Renal pelvis (tissue), 4 donors: ENCODE data around the gene KCNMB2. TPM values are rescaled to one million over a fixed set of nuclear protein-coding genes. Genes with fewer than 3 reads are reported as not detected.
A peak's percentile ranks its signal among the peaks of the same experiment; 100 is the strongest.

Source experiments
- DNase-seq: peaks from one replicate; pipeline ENCODE4 v3.0.0-alpha.2; 2013
- polyA plus RNA-seq, 3 donors: library from polyadenylated mRNA; unstranded; fragments of 120-200 nt; gene quantifications; one replicate each; pipeline ENCODE4 v1.2.1, GENCODE V29; 2013; ENCODE audit not compliant: insufficient read length in 3 of 3

KCNMB2 gene
- polyA plus RNA-seq, 3 donors = 22.3 to 24.1 (median 23.4) TPM

GRCh38 chr3:178631950-178632349 is 95.7 kb downstream of the KCNMB2 start:
- no peak for DNase-seq

- DNase-seq = no peak
These were observed 98.7 kb downstream of the KCNMB2 start for GRCh38 chr3:178634975-178635374.

GRCh38 chr3:178637802-178638201 is 101.6 kb downstream of the KCNMB2 start:
- DNase-seq = no peak

- DNase-seq = no peak
These were observed 109.3 kb downstream of the KCNMB2 start for GRCh38 chr3:178645503-178645902.

- no peak for DNase-seq
These were observed 110.1 kb downstream of the KCNMB2 start for GRCh38 chr3:178646186-178646862.

- no peak for DNase-seq
These were observed 119.3 kb downstream of the KCNMB2 start for GRCh38 chr3:178655488-178655887.

- no peak for DNase-seq
These were observed 122.6 kb downstream of the KCNMB2 start for GRCh38 chr3:178658694-178659325.

- no peak for DNase-seq
These were observed 127.1 kb downstream of the KCNMB2 start for GRCh38 chr3:178663201-178663934.

GRCh38 chr3:178665747-178666146 is 129.5 kb downstream of the KCNMB2 start:
- DNase-seq = no peak

- DNase-seq = peak; percentile 20
These were observed 132.9 kb downstream of the KCNMB2 start for GRCh38 chr3:178669022-178669601.

GRCh38 chr3:178669758-178670157 is 133.5 kb downstream of the KCNMB2 start:
- DNase-seq = no peak

GRCh38 chr3:178671377-178671776 is 135.1 kb downstream of the KCNMB2 start:
- no peak for DNase-seq

- no peak for DNase-seq
These were observed 135.6 kb downstream of the KCNMB2 start for GRCh38 chr3:178671791-178672190.

- no peak for DNase-seq
These were observed 136.0 kb downstream of the KCNMB2 start for GRCh38 chr3:178672275-178672674.

GRCh38 chr3:178673529-178673928 is 137.3 kb downstream of the KCNMB2 start:
- no peak for DNase-seq

GRCh38 chr3:178676077-178676476 is 139.8 kb downstream of the KCNMB2 start:
- no peak for DNase-seq

- no peak for DNase-seq
These were observed 140.9 kb downstream of the KCNMB2 start for GRCh38 chr3:178676942-178677790.

GRCh38 chr3:178677961-178678360 is 141.7 kb downstream of the KCNMB2 start:
- DNase-seq = no peak

GRCh38 chr3:178680037-178680436 is 143.8 kb downstream of the KCNMB2 start:
- DNase-seq = no peak

GRCh38 chr3:178680489-178680888 is 144.3 kb downstream of the KCNMB2 start:
- DNase-seq = no peak

- DNase-seq = no peak
These were observed 148.8 kb downstream of the KCNMB2 start for GRCh38 chr3:178684881-178685590.
